ENCODE data around the gene DGKB.
A peak's percentile ranks its signal among the peaks of the same experiment; 100 is the strongest.

Gene DGKB

DNA sequence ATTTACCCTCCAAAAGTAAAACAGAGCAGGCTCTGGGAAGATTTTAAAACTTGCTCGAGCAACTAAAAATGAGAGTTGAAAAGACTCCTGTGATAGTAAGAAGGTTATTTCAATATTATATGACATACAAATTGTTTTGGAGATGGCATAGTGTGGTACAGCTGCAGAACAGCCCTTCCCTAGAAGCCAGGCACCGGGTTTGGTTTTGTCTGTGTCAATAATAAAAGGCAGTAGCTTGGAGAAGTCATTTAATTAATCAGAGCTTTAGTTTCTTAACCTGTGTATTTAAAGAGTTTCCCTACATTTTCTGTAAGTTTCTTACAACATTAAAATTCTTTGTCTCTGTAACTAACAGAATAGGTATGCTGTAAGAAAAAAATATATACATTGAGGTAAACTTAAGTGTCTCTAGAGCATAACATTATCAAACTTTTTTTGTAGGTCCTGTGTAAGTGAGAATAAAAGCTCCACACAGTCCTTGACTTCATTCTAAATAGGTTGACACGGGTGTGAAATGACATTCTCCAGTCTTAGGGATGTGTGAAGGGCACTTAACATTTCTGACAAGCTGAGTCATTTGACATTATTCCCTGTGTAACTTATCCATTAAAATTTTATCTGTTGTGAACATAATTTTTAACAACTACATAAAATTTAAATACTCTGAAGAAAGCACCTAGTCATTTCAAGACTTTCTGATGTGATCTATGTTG lies 488.1 kb downstream of the DGKB start:
- H3K14ac ChIP-seq (ENCODE audit: low read length in 2 of 2), result no peak overlapping the region
- H3K9me3 ChIP-seq (ENCODE audit: control insufficient read depth, low read length), result no peaks in the 10 kb centered on the region
- H4K91ac ChIP-seq (ENCODE audit: low read length), result no peak overlapping the region
- WGBS, result 100% methylated on average over 1 of the region's 3 CpGs
- H3K79me1 ChIP-seq (replicated peaks; ENCODE audit: low read length, poor library complexity, severe bottlenecking), result no peaks in the 10 kb centered on the region
- H3K36me3 ChIP-seq (ENCODE audit: control insufficient read depth in 1 of 2, insufficient read depth in 2 of 2, low read depth in 1 of 2, low read length in 2 of 2), result no peaks in the 10 kb centered on the region
- no peak overlapping the region for H2AK5ac ChIP-seq (ENCODE audit: low read length, severe bottlenecking)
- H3K4me3 ChIP-seq (ENCODE audit: insufficient read depth in 1 of 2, low read depth in 1 of 2, low read length in 2 of 2), result no peak overlapping the region
- no peak overlapping the region for H3K23ac ChIP-seq (ENCODE audit: low read length in 2 of 2)
- no peak overlapping the region for H2AFZ ChIP-seq (ENCODE audit: low read depth, low read length)
- H4K8ac ChIP-seq (ENCODE audit: low read length), result no peak overlapping the region
- no peak overlapping the region for H3K4me2 ChIP-seq (ENCODE audit: low read length, poor library complexity, severe bottlenecking)
- H3K4me1 ChIP-seq (ENCODE audit: control insufficient read depth, insufficient read depth, low read depth, low read length), result no peaks in the 10 kb centered on the region
- no peak overlapping the region for H2BK15ac ChIP-seq (ENCODE audit: low read depth, poor library complexity, severe bottlenecking)
- H2BK5ac ChIP-seq (ENCODE audit: low read depth, low read length, poor library complexity, severe bottlenecking), result no peak overlapping the region
- H2BK12ac ChIP-seq (ENCODE audit: low read length in 2 of 2), result no peak overlapping the region
- no peaks in the 10 kb centered on the region for H3K27me3 ChIP-seq (ENCODE audit: control insufficient read depth in 1 of 2, insufficient read depth in 1 of 2, low read length in 2 of 2)
- peak; percentile 13 for DNase-seq
- no peak overlapping the region for H3K18ac ChIP-seq (ENCODE audit: low read depth in 1 of 2, low read length in 2 of 2)
- no peak overlapping the region for H3K9ac ChIP-seq (ENCODE audit: low read length)
- H3K4ac ChIP-seq (ENCODE audit: low read depth in 1 of 2, low read length in 2 of 2), result no peak overlapping the region
- H2BK120ac ChIP-seq (ENCODE audit: low read depth, low read length), result no peak overlapping the region
- no peak overlapping the region for H3K27ac ChIP-seq (ENCODE audit: low read length, poor library complexity, severe bottlenecking)

DNA sequence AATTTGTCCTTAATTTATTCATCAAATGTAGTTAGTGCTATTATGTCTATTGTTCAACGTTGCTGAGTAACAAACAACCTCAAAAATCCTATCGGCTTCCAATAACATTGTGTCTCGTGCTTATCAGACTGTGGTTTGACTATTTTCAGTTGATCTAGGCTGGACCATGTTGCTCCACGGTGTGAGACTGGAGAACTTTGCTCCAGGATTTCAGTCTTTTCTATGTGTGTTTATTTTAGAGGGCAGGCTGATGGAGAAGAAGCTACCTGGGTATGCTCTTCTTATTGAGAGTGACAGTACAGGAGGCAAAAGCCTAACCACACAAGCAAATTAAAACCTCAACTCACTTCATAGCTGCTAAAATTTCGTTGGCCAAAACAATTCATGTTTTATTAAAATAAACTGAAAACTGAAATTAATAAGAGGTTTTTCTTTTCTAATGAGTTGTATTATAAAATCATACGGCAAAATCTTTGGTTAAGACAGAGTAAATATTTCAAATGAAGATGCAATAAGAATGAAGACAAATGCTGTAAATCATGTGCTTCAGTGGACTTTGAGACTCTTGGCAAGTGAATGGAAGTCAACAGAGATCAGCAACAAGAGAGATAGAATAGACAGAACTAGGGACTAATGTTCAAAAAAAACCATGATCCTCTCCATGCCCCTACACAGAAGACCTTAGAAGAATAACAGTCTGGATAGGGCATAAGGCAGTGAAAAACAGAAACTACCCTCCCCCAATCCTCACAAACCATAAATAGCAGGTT lies 495.1 kb downstream of the DGKB start:
- Histone ChIP-seq H3K4me1 (ENCODE audit: control insufficient read depth, insufficient read depth, low read depth, low read length) (no peaks in the 10 kb centered on the region), H4K8ac (ENCODE audit: low read length) (no peak overlapping the region), H3K27me3 (ENCODE audit: control insufficient read depth in 1 of 2, insufficient read depth in 1 of 2, low read length in 2 of 2) (no peaks in the 10 kb centered on the region), H3K36me3 (ENCODE audit: control insufficient read depth in 1 of 2, insufficient read depth in 2 of 2, low read depth in 1 of 2, low read length in 2 of 2) (no peaks in the 10 kb centered on the region), H3K4me3 (ENCODE audit: insufficient read depth in 1 of 2, low read depth in 1 of 2, low read length in 2 of 2) (no peak overlapping the region), H3K4ac (ENCODE audit: low read depth in 1 of 2, low read length in 2 of 2) (no peak overlapping the region), H3K79me1 (replicated peaks; ENCODE audit: low read length, poor library complexity, severe bottlenecking) (no peaks in the 10 kb centered on the region), H4K91ac (ENCODE audit: low read length) (no peak overlapping the region), H2AK5ac (ENCODE audit: low read length, severe bottlenecking) (no peak overlapping the region), H2BK12ac (ENCODE audit: low read length in 2 of 2) (no peak overlapping the region), H3K27ac (ENCODE audit: low read length, poor library complexity, severe bottlenecking) (no peak overlapping the region), H3K4me2 (ENCODE audit: low read length, poor library complexity, severe bottlenecking) (no peak overlapping the region), H2BK5ac (ENCODE audit: low read depth, low read length, poor library complexity, severe bottlenecking) (no peak overlapping the region), H3K18ac (ENCODE audit: low read depth in 1 of 2, low read length in 2 of 2) (no peak overlapping the region), H2AFZ (ENCODE audit: low read depth, low read length) (no peak overlapping the region), H3K9ac (ENCODE audit: low read length) (no peak overlapping the region), H3K14ac (ENCODE audit: low read length in 2 of 2) (no peak overlapping the region), H2BK120ac (ENCODE audit: low read depth, low read length) (no peak overlapping the region), H2BK15ac (ENCODE audit: low read depth, poor library complexity, severe bottlenecking) (no peak overlapping the region), H3K9me3 (ENCODE audit: control insufficient read depth, low read length) (no peaks in the 10 kb centered on the region), H3K23ac (ENCODE audit: low read length in 2 of 2) (no peak overlapping the region)
- DNase-seq, result no peak
- WGBS, result 86% methylated on average over 4 of the region's 6 CpGs

DNA sequence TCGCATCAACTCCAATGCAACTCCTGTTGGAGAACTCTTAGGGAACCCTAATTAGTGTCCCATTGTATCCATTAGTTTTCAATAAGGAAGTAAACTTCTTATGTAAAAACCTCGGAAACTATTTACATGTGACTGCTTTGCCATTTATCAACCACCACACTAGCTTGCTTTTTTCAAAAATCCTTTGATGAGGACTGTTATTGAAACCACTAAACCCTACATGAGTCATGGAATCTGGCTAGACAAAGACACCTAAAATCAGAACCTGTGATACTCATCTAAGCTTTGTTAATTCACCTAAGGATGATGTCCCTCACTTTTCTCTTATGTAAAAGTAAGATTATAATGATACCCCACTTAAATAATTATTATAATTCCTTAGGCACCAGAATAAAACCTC lies 499.0 kb downstream of the DGKB start:
- DNase-seq, result no peak
- no peak overlapping the region for H2AFZ ChIP-seq (ENCODE audit: low read depth, low read length)
- no peaks in the 10 kb centered on the region for H3K27me3 ChIP-seq (ENCODE audit: control insufficient read depth in 1 of 2, insufficient read depth in 1 of 2, low read length in 2 of 2)
- no peak overlapping the region for H2BK12ac ChIP-seq (ENCODE audit: low read length in 2 of 2)
- H3K36me3 ChIP-seq (ENCODE audit: control insufficient read depth in 1 of 2, insufficient read depth in 2 of 2, low read depth in 1 of 2, low read length in 2 of 2), result no peaks in the 10 kb centered on the region
- no peak overlapping the region for H2BK15ac ChIP-seq (ENCODE audit: low read depth, poor library complexity, severe bottlenecking)
- H3K27ac ChIP-seq (ENCODE audit: low read length, poor library complexity, severe bottlenecking), result no peak overlapping the region
- H3K4ac ChIP-seq (ENCODE audit: low read depth in 1 of 2, low read length in 2 of 2), result no peak overlapping the region
- no peaks in the 10 kb centered on the region for H3K4me1 ChIP-seq (ENCODE audit: control insufficient read depth, insufficient read depth, low read depth, low read length)
- no peaks in the 10 kb centered on the region for H3K79me1 ChIP-seq (replicated peaks; ENCODE audit: low read length, poor library complexity, severe bottlenecking)
- no peak overlapping the region for H3K23ac ChIP-seq (ENCODE audit: low read length in 2 of 2)
- H2BK5ac ChIP-seq (ENCODE audit: low read depth, low read length, poor library complexity, severe bottlenecking), result no peak overlapping the region
- no peaks in the 10 kb centered on the region for H3K9me3 ChIP-seq (ENCODE audit: control insufficient read depth, low read length)
- H2AK5ac ChIP-seq (ENCODE audit: low read length, severe bottlenecking), result no peak overlapping the region
- no peak overlapping the region for H3K18ac ChIP-seq (ENCODE audit: low read depth in 1 of 2, low read length in 2 of 2)
- H4K91ac ChIP-seq (ENCODE audit: low read length), result no peak overlapping the region
- H3K9ac ChIP-seq (ENCODE audit: low read length), result no peak overlapping the region
- no peak overlapping the region for H3K4me2 ChIP-seq (ENCODE audit: low read length, poor library complexity, severe bottlenecking)
- no peak overlapping the region for H2BK120ac ChIP-seq (ENCODE audit: low read depth, low read length)
- H3K4me3 ChIP-seq (ENCODE audit: insufficient read depth in 1 of 2, low read depth in 1 of 2, low read length in 2 of 2), result no peak overlapping the region
- no peak overlapping the region for H3K14ac ChIP-seq (ENCODE audit: low read length in 2 of 2)
- 85% methylated on average over 2 of the region's 2 CpGs for WGBS
- H4K8ac ChIP-seq (ENCODE audit: low read length), result no peak overlapping the region

DNA sequence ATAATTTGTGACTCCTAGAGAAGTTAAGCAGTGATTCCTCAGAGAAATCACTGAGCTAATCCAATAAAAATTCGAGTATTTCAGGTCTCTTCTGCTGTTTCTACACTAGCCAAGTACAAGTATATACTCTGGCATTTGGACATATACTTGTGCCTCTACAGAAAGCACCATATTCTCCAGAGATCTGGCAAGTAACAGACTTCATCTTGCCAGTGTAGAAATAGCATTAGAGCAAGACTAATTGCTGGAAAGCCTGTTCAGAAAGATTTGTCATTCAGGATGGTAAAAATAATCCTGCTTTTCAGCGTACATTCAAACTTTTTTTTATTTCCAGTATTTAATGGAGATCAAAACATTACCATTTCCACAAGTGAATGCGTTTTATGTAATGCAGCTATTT lies 502.3 kb downstream of the DGKB start:
- Histone ChIP-seq H2BK15ac (ENCODE audit: low read depth, poor library complexity, severe bottlenecking) (no peak overlapping the region), H4K8ac (ENCODE audit: low read length) (no peak overlapping the region), H2AK5ac (ENCODE audit: low read length, severe bottlenecking) (no peak overlapping the region), H3K9ac (ENCODE audit: low read length) (no peak overlapping the region), H3K27me3 (ENCODE audit: control insufficient read depth in 1 of 2, insufficient read depth in 1 of 2, low read length in 2 of 2) (no peaks in the 10 kb centered on the region), H3K4ac (ENCODE audit: low read depth in 1 of 2, low read length in 2 of 2) (no peak overlapping the region), H3K4me3 (ENCODE audit: insufficient read depth in 1 of 2, low read depth in 1 of 2, low read length in 2 of 2) (no peak overlapping the region), H3K4me1 (ENCODE audit: control insufficient read depth, insufficient read depth, low read depth, low read length) (no peaks in the 10 kb centered on the region), H3K9me3 (ENCODE audit: control insufficient read depth, low read length) (no peaks in the 10 kb centered on the region), H3K36me3 (ENCODE audit: control insufficient read depth in 1 of 2, insufficient read depth in 2 of 2, low read depth in 1 of 2, low read length in 2 of 2) (no peaks in the 10 kb centered on the region), H2BK5ac (ENCODE audit: low read depth, low read length, poor library complexity, severe bottlenecking) (no peak overlapping the region), H3K18ac (ENCODE audit: low read depth in 1 of 2, low read length in 2 of 2) (no peak overlapping the region), H3K23ac (ENCODE audit: low read length in 2 of 2) (no peak overlapping the region), H2BK12ac (ENCODE audit: low read length in 2 of 2) (no peak overlapping the region), H3K14ac (ENCODE audit: low read length in 2 of 2) (no peak overlapping the region), H3K4me2 (ENCODE audit: low read length, poor library complexity, severe bottlenecking) (no peak overlapping the region), H2AFZ (ENCODE audit: low read depth, low read length) (no peak overlapping the region), H4K91ac (ENCODE audit: low read length) (no peak overlapping the region), H3K79me1 (replicated peaks; ENCODE audit: low read length, poor library complexity, severe bottlenecking) (no peaks in the 10 kb centered on the region), H3K27ac (ENCODE audit: low read length, poor library complexity, severe bottlenecking) (no peak overlapping the region), H2BK120ac (ENCODE audit: low read depth, low read length) (no peak overlapping the region)
- WGBS, result 73% methylated on average over 2 of the region's 3 CpGs
- no peak for DNase-seq
